Esophagus muscularis mucosa (tissue), 3 donors: ENCODE data around the gene PDLIM5.
"Not testable (repeated sequence)": the region's sequence is repeated elsewhere in the genome, so short reads cannot be mapped to it uniquely, and the experiment has no call there.

Source experiments
- EP300 ChIP-seq: sonication (generic); formaldehyde crosslinking; IDR thresholded peaks from one replicate; pipeline ENCODE4 v1.6.1; 2017; ENCODE audit warnings: antibody characterized with exemption
- TF ChIP-seq, protein P1 (sequence below), 3 experiments: fragments of 200-600 bp in 2 of 3; fragments of 450-650 bp in 1 of 3; sonication (generic) in 2 of 3; IDR thresholded peaks; one replicate each; pipeline ENCODE4 v1.5.1; 2017 to 2019; ENCODE audit warnings: antibody characterized with exemption in 3 of 3, mild to moderate bottlenecking in 2 of 3, moderate library complexity in 1 of 3

DNA sequence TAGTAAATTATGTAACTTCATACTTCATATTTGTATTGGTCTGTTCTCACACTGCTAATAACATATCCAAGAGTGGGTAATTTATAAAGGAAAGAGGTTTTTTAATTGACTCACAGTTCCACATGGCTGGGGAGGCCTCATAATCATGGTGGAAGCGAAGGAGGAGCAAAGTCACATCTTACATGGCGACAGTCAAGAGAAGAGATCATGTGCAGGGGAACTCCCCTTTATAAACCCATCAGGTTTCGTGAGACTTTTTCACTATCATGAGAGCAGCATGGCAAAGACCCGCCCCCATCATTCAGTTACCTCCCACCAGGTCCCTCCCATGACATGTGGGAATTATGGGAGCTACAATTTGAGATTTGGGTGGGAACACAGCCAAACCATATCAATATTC lies 19.0 kb downstream of the PDLIM5 start:
- TF ChIP-seq, protein P1, sequence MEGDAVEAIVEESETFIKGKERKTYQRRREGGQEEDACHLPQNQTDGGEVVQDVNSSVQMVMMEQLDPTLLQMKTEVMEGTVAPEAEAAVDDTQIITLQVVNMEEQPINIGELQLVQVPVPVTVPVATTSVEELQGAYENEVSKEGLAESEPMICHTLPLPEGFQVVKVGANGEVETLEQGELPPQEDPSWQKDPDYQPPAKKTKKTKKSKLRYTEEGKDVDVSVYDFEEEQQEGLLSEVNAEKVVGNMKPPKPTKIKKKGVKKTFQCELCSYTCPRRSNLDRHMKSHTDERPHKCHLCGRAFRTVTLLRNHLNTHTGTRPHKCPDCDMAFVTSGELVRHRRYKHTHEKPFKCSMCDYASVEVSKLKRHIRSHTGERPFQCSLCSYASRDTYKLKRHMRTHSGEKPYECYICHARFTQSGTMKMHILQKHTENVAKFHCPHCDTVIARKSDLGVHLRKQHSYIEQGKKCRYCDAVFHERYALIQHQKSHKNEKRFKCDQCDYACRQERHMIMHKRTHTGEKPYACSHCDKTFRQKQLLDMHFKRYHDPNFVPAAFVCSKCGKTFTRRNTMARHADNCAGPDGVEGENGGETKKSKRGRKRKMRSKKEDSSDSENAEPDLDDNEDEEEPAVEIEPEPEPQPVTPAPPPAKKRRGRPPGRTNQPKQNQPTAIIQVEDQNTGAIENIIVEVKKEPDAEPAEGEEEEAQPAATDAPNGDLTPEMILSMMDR (IDR thresholded peaks at IDR 0.05): not testable (repeated sequence)
- not testable (repeated sequence) for TF ChIP-seq EP300
